Epithelial cell of alveolus of lung (primary cell): ENCODE data around the gene C9orf78. TPM values are rescaled to one million over a fixed set of nuclear protein-coding genes. Genes with fewer than 3 reads are reported as not detected.

Experiments used
- total RNA-seq: library from RNA; depleted of rRNA; stranded (reverse); fragments of >200 nt; gene quantifications from 2 replicates; pipeline ENCODE4 v1.2.1, GENCODE V29; 2015

C9orf78 gene, protein sequence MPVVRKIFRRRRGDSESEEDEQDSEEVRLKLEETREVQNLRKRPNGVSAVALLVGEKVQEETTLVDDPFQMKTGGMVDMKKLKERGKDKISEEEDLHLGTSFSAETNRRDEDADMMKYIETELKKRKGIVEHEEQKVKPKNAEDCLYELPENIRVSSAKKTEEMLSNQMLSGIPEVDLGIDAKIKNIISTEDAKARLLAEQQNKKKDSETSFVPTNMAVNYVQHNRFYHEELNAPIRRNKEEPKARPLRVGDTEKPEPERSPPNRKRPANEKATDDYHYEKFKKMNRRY
- 26.8 and 34.7 TPM in 2 replicates for total RNA-seq

DNA sequence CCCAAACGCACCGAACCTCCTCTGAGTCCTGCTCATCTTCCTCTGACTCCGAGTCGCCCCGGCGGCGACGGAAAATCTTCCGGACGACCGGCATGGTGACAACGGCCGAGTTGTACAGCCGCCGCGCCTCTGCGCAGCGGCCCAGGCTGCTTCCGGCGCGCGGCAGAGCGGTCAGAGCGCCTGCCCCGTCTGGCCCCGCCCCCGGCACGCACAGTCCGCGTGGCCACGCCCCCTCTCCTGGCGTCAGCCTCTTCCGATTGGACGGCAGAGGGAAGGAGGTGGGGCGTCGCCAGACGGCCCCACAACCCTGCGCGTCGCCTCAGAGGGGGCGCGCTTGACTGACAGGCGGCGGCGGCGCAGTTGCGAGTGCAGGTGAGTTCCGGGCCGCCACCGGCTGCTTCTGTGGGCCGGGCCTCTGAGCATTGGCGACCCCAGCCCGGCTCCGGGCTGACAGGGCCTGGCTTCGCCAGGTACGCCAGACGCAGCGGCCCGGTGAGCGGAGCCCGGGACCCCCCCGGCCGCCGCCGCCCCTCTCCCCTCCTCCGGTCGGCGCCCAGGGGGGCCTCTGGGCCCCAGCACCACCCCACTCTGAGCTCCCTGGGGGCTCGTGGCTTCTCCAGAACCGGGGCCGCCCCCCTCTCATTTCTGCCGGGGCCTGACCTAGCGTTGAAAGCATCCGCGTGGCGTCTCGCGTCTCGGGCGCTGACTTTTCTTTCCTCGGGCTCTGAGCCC lies at the start of gene C9orf78, which contains the start of gene USP20:
Gene C9orf78 (minus strand): TSS at position 148 of the 732 bp plus-strand sequence. CDS start 54 bp downstream, at position 94.
Gene USP20 (plus strand): TSS at position 331 of the 732 bp plus-strand sequence. CDS start 17,098 bp downstream, outside the sequence.

DNA sequence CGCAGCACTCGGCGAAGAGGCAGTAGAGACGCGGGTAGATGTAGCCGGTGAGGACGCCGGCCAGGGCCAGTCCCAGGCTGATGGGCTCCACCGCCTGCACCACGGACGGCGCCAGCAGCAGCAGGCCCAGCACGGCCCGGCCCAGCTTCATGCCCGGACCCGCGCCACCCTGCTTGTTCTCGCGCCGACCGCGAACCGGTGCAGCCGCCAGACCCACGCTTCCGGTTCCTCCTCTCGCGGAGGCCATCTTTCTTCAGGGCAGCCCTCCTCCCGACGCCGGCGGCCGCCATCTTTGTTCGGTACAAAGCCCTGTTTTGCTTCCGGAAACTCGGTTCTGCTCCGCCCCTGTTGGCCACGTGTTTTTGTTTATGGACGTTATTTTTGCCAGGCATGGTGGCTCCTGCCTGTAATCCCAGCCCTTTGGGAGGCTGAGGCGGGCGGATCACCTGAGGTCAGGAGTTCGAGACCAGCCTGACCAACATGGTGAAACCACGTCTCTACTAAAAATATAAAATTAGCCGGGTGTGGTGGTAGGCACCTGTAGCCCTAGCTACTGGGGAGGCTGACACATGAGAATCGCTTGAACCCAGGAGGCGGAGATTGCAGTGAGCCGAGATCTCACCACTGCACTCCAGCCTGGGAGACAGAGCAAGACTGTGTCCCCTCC lies 11.0 kb downstream of the C9orf78 start, which contains the start of gene TOR1A:
Gene TOR1A (minus strand): TSS at position 202 of the 667 bp plus-strand sequence. CDS start 51 bp downstream, at position 151.

DNA sequence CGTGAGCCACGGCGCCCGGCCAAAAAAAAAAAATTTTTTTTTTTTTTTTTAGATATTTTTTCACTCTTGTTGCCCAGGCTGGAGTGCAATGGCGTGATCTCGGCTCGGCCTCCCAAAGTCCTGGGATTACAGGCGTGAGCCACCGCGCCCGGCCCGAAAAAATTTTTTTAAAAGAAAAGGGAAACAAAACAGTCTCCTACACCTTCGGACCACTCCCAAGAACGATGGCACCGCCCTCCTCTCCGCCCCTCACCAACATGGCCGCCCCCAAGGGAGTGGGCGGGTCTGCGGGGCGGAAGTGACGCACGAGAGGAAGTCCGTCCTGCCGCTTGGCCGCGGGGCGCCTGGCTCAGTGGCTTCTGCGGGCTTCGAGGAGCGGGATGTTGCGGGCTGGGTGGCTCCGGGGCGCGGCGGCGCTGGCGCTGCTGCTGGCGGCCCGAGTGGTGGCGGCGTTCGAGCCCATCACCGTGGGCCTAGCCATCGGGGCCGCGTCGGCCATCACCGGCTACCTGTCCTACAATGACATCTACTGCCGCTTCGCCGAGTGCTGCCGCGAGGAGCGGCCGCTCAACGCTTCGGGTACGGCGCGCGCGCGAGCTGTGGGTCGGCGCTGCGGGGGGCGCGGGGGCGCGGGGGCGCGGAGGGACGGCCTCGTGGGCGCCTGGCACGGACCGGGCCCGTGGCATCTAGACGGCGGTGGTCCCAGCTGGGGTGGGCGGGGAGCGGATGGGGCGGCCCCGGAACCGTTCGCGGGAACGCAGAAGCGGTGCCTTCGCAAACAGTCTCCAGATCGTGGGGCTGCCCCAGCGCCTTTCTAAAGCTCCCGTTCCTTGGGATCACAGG lies 32.0 kb downstream of the C9orf78 start, which contains the start of gene TOR1B:
Gene TOR1B (plus strand): TSS at position 352 of the 843 bp plus-strand sequence. CDS start 29 bp downstream, at position 381.

Other genes with a start within 250 kb of the C9orf78 start
- gene C9orf50, start 214.2 kb downstream of the C9orf78 start, total RNA-seq: 0.13 TPM in 1 of 2 replicates, not detected in the other
- 36.2 and 87.0 TPM in 2 replicates for gene NTMT1, start 209.1 kb downstream of the C9orf78 start, total RNA-seq
- 26.5 and 32.2 TPM in 2 replicates for gene ASB6, start 193.1 kb downstream of the C9orf78 start, total RNA-seq
- 1.4 and 31.1 TPM in 2 replicates for gene PRRX2, start 169.6 kb downstream of the C9orf78 start, total RNA-seq
- 47.7 and 56.1 TPM in 2 replicates for gene PTGES, start 82.2 kb downstream of the C9orf78 start, total RNA-seq
- gene TOR1B, start 32.1 kb downstream of the C9orf78 start, total RNA-seq: 26.8 and 28.8 TPM in 2 replicates
- gene TOR1A, start 11.1 kb downstream of the C9orf78 start, total RNA-seq: 50.1 and 75.2 TPM in 2 replicates
- gene USP20, start 183 bp upstream of the C9orf78 start, total RNA-seq: 12.5 and 24.0 TPM in 2 replicates
- 9.8 and 16.4 TPM in 2 replicates for gene FNBP1, start 207.9 kb upstream of the C9orf78 start, total RNA-seq
- gene GPR107, start 218.6 kb upstream of the C9orf78 start, total RNA-seq: 23.0 and 23.6 TPM in 2 replicates